Natural killer cell (primary cell): Measurements from ENCODE around the gene CD83. TPM values are rescaled to one million over a fixed set of nuclear protein-coding genes. Genes with fewer than 3 reads are reported as not detected.

ENCODE experiments used
- ATAC-seq, 3 donors: fragments of 150-1000 bp in 2 of 3; fragments of 200-7000 bp in 1 of 3; cut with Tn5 transposase; 1 replicate in 1 of 3; 2 replicates in 2 of 3; pipeline ENCODE4 v1.10.0; 2021; ENCODE audit warnings: mild to moderate bottlenecking in 2 of 3, moderate library complexity in 2 of 3
- DNase-seq, 2 donors: peaks; one replicate each; pipeline versions ENCODE4 v3.0.0 to v3.0.0-alpha.2; 2013 to 2021; ENCODE audit warnings: mixed read lengths in 1 of 2
- H3K27ac ChIP-seq: one replicate; pipeline ENCODE4 v1.5.1; 2013; ENCODE audit warnings: mild to moderate bottlenecking, low read length
- H3K27me3 ChIP-seq: one replicate; pipeline ENCODE4 v1.6.1; 2013; ENCODE audit warnings: low read length; ENCODE audit not compliant: control insufficient read depth, insufficient read depth
- H3K36me3 ChIP-seq: one replicate; pipeline ENCODE4 v1.6.1; 2013; ENCODE audit warnings: low read length; ENCODE audit not compliant: control insufficient read depth, insufficient read depth
- H3K4me1 ChIP-seq: one replicate; pipeline ENCODE4 v1.6.1; 2013; ENCODE audit warnings: low read length; ENCODE audit not compliant: control insufficient read depth, insufficient read depth
- H3K4me3 ChIP-seq: one replicate; pipeline ENCODE4 v1.5.1; 2013; ENCODE audit warnings: low read length
- H3K9me3 ChIP-seq: one replicate; pipeline ENCODE4 v1.6.1; 2013; ENCODE audit warnings: low read length; ENCODE audit not compliant: control insufficient read depth, insufficient read depth
- H3K27ac Mint-ChIP-seq, 2 donors: one replicate each; pipeline ENCODE4 v1.8.0; 2022; ENCODE audit warnings: mild to moderate bottlenecking in 2 of 2, mixed read lengths in 2 of 2, moderate library complexity in 1 of 2
- H3K27me3 Mint-ChIP-seq, 2 donors: one replicate each; pipeline ENCODE4 v1.8.0; 2022; ENCODE audit warnings: low read depth in 2 of 2, mixed read lengths in 2 of 2
- H3K36me3 Mint-ChIP-seq: one replicate; pipeline ENCODE4 v1.8.0; 2022; ENCODE audit warnings: mixed read lengths
- H3K4me1 Mint-ChIP-seq, 2 donors: one replicate each; pipeline ENCODE4 v1.8.0; 2022; ENCODE audit warnings: mixed read lengths in 2 of 2
- H3K4me3 Mint-ChIP-seq: one replicate; pipeline ENCODE4 v1.8.0; 2022; ENCODE audit warnings: mild to moderate bottlenecking, moderate library complexity, mixed read lengths
- H3K9me3 Mint-ChIP-seq, 2 donors: one replicate each; pipeline ENCODE4 v1.8.0; 2022; ENCODE audit warnings: mixed read lengths in 2 of 2
- CTCF ChIP-seq: fragments of 200-600 bp; IDR thresholded peaks from one replicate; pipeline ENCODE4 v1.8.0; 2022; ENCODE audit warnings: antibody characterized with exemption
- WGBS: methylation state at CpG from one replicate; pipeline ENCODE4 v1.1.7; 2013; ENCODE audit warnings: missing lambda C conversion rate; ENCODE audit not compliant: insufficient coverage; 5-methylcytosine and 5-hydroxymethylcytosine counted together
- intact Hi-C: fragments of 100-400 bp; cut with micrococcal nuclease; formaldehyde crosslinking; loops from one replicate; pipeline ENCODE4 v1.14.2; 2022
- total RNA-seq, 4 donors: library from RNA; stranded (reverse); fragments of 120-200 nt in 1 of 4; gene quantifications; one replicate each; pipeline versions ENCODE4 v1.2.3 to v1.2.4, GENCODE V29; 2013 to 2022

CD83 gene
- total RNA-seq, 3 donors from 2014 or later (not counting 1 experiment from before 2014, with no cell fraction given): 54.8 to 110 (median 64.3) TPM

GRCh38 chr6:14107000-14107399, 10.6 kb upstream of the CD83 start:
- H3K27me3 Mint-ChIP-seq: peaks cover 32 to 53% of the 10 kb centered on the region in 2 donors
- no peaks in the 10 kb centered on the region for H3K9me3 Mint-ChIP-seq
- H3K4me1 Mint-ChIP-seq: peaks cover 0 to 13% of the 10 kb centered on the region in 2 donors
- peaks cover 6% of the 10 kb centered on the region for H3K36me3 Mint-ChIP-seq
- H3K4me3 ChIP-seq: no peak overlapping the region
- intact Hi-C loops: no loop called here
- DNase-seq (no peak), ATAC-seq (no peak)
- peaks cover 4% of the 10 kb centered on the region for H3K27me3 ChIP-seq
- H3K4me1 ChIP-seq: peaks cover 18% of the 10 kb centered on the region
- H3K9me3 ChIP-seq: peaks cover 8% of the 10 kb centered on the region
- no peak for TF ChIP-seq CTCF
- no peak overlapping the region for H3K27ac ChIP-seq
- no peak overlapping the region for H3K4me3 Mint-ChIP-seq
- H3K27ac Mint-ChIP-seq: no peak overlapping the region
- no peaks in the 10 kb centered on the region for H3K36me3 ChIP-seq

- no peak for TF ChIP-seq CTCF
- no peak overlapping the region for H3K27ac Mint-ChIP-seq
- peaks cover 34 to 60% of the 10 kb centered on the region in 2 donors for H3K27me3 Mint-ChIP-seq
- peaks cover 18% of the 10 kb centered on the region for H3K4me1 ChIP-seq
- no peak for DNase-seq
- peak overlapping the region; percentile 78 for H3K27ac ChIP-seq
- H3K4me3 ChIP-seq: no peak overlapping the region
- H3K36me3 Mint-ChIP-seq: peaks cover 6% of the 10 kb centered on the region
- H3K9me3 ChIP-seq: peaks cover 8% of the 10 kb centered on the region
- no peaks in the 10 kb centered on the region for H3K9me3 Mint-ChIP-seq
- H3K4me1 Mint-ChIP-seq: peaks cover 0 to 13% of the 10 kb centered on the region in 2 donors
- no peak for ATAC-seq
- no peak overlapping the region for H3K4me3 Mint-ChIP-seq
- intact Hi-C loops: no loop called here
- H3K27me3 ChIP-seq: peaks cover 4% of the 10 kb centered on the region
- 77% methylated on average over 4 of the region's 5 CpGs for WGBS
- no peaks in the 10 kb centered on the region for H3K36me3 ChIP-seq
Observed at GRCh38 chr6:14107711-14108494, 9.7 kb upstream of the CD83 start.

- Mint-ChIP-seq H3K4me3 (no peak overlapping the region), H3K27ac (no peak overlapping the region), H3K27me3 (peaks cover 32 to 58% of the 10 kb centered on the region in 2 donors), H3K9me3 (no peaks in the 10 kb centered on the region), H3K4me1 (peaks cover 0 to 13% of the 10 kb centered on the region in 2 donors), H3K36me3 (peaks cover 6% of the 10 kb centered on the region)
- H3K9me3 ChIP-seq: peaks cover 8% of the 10 kb centered on the region
- H3K27me3 ChIP-seq: peaks cover 4% of the 10 kb centered on the region
- H3K27ac ChIP-seq: peak overlapping the region; percentile 78
- no peaks in the 10 kb centered on the region for H3K36me3 ChIP-seq
- DNase-seq (peak in 1 of 2 donors; percentile 64), ATAC-seq (peak; percentile 58 to 68 (median 63))
- H3K4me3 ChIP-seq: no peak overlapping the region
- 18% methylated on average over 13 of the region's 14 CpGs for WGBS
- intact Hi-C loops: no loop called here
- H3K4me1 ChIP-seq: peaks cover 18% of the 10 kb centered on the region
- TF ChIP-seq CTCF: no peak
Observed at GRCh38 chr6:14108571-14109410, 8.8 kb upstream of the CD83 start.
